Keratinocyte (primary cell): ENCODE results near the gene NANOS2. TPM values are rescaled to one million over a fixed set of nuclear protein-coding genes. Genes with fewer than 3 reads are reported as not detected.

Experiments used
- DNase-seq: peaks from one replicate; pipeline ENCODE4 v3.0.0-alpha.2; 2011; ENCODE audit warnings: low read depth, missing footprints, low spot score
- FAIRE-seq: peaks from 2 replicates; lab custom pipeline; 2011; peaks lifted over from hg19 to GRCh38; lab: Jason Lieb, UNC
- H2AFZ ChIP-seq: 2 replicates; pipeline ENCODE4 v1.6.0; 2012; ENCODE audit warnings: low read length, control low read depth, inconsistent platforms; ENCODE audit not compliant: control insufficient read depth
- H3K27ac ChIP-seq: 2 replicates; pipeline ENCODE4 v1.5.1; 2011; ENCODE audit warnings: low read length; ENCODE audit not compliant: control insufficient read depth, insufficient read depth
- H3K27me3 ChIP-seq: 3 replicates; pipeline ENCODE4 v1.6.0; 2011; ENCODE audit warnings: low read length; ENCODE audit not compliant: control insufficient read depth, insufficient read depth; ENCODE audit errors: extremely low read depth
- H3K36me3 ChIP-seq, 2 experiments: 2 replicates in 1 of 2; 3 replicates in 1 of 2; pipeline ENCODE4 v1.5.1; 2011; ENCODE audit warnings: low read length in 2 of 2, mild to moderate bottlenecking in 1 of 2; ENCODE audit not compliant: control insufficient read depth in 2 of 2, insufficient read depth in 2 of 2; ENCODE audit errors: extremely low read depth in 1 of 2
- H3K4me1 ChIP-seq: 3 replicates; pipeline ENCODE4 v1.5.1; 2011; ENCODE audit warnings: low read length; ENCODE audit not compliant: control insufficient read depth, insufficient read depth; ENCODE audit errors: extremely low read depth
- H3K4me2 ChIP-seq: 3 replicates; pipeline ENCODE4 v1.6.0; 2011; ENCODE audit warnings: low read depth, low read length; ENCODE audit not compliant: control insufficient read depth, insufficient read depth; ENCODE audit errors: extremely low read depth
- H3K4me3 ChIP-seq, 3 experiments: fragments of 200-600 bp in 1 of 3; sonication (generic) in 1 of 3; 2 replicates in 2 of 3; 3 replicates in 1 of 3; pipeline ENCODE4 v1.5.1; 2011 to 2016; ENCODE audit warnings: low read length in 3 of 3, mild to moderate bottlenecking in 3 of 3, control low read depth in 2 of 3, inconsistent platforms in 1 of 3, low read depth in 1 of 3, mixed read lengths in 1 of 3, mixed run types in 1 of 3, moderate library complexity in 1 of 3; ENCODE audit not compliant: control insufficient read depth in 2 of 3, insufficient read depth in 2 of 3; ENCODE audit errors: extremely low read depth in 1 of 3
- H3K79me2 ChIP-seq: 2 replicates; pipeline ENCODE4 v1.6.0; 2012; ENCODE audit warnings: low read length; ENCODE audit not compliant: control insufficient read depth, insufficient read depth
- H3K9ac ChIP-seq: 3 replicates; pipeline ENCODE4 v1.6.0; 2011; ENCODE audit warnings: low read length; ENCODE audit not compliant: control insufficient read depth, insufficient read depth; ENCODE audit errors: extremely low read depth
- H3K9me1 ChIP-seq: 3 replicates; pipeline ENCODE4 v1.6.0; 2011; ENCODE audit warnings: low read length; ENCODE audit not compliant: control insufficient read depth, insufficient read depth; ENCODE audit errors: extremely low read depth
- H3K9me3 ChIP-seq: 2 replicates; pipeline ENCODE4 v1.5.1; 2012; ENCODE audit warnings: low read depth, low read length; ENCODE audit not compliant: control insufficient read depth
- H4K20me1 ChIP-seq: 3 replicates; pipeline ENCODE4 v1.6.0; 2011; ENCODE audit warnings: low read length; ENCODE audit not compliant: control insufficient read depth, insufficient read depth; ENCODE audit errors: extremely low read depth
- EZH2 ChIP-seq: IDR thresholded peaks from one replicate; pipeline ENCODE4 v1.6.1; 2012; ENCODE audit warnings: inconsistent platforms, mild to moderate bottlenecking, low read length, moderate library complexity
- dilution Hi-C: fragments of 300-500 bp; cut with MboI; formaldehyde crosslinking; loops from one replicate; pipeline ENCODE4 v1.7.0; 2020; ENCODE audit warnings: low sequenced_read_pairs; ENCODE audit not compliant: extremely low pct_ligation_motif_present
- polyA plus RNA-seq, 5 experiments: library from polyadenylated mRNA; depleted of rRNA in 3 of 5; stranded (reverse) in 3 of 5; stranded (forward) in 1 of 5; unstranded in 1 of 5; fragments of >200 nt; gene quantifications; 1 replicate in 1 of 5; 2 replicates in 3 of 5; 3 replicates in 1 of 5; pipeline versions ENCODE4 v1.2.1 to v1.2.3, GENCODE V29; 2011 to 2012; ENCODE audit warnings: missing spikeins in 2 of 5, low read depth in 1 of 5, low replicate concordance in 1 of 5
- TF ChIP-seq, protein P1 (sequence below), 3 experiments: IDR thresholded peaks in 1 of 3; conservative IDR thresholded peaks in 1 of 3; optimal IDR thresholded peaks in 1 of 3; 2 replicates in 2 of 3; 3 replicates in 1 of 3; pipeline versions ENCODE3 to v1.5.1; 2011; ENCODE audit warnings: low read length in 3 of 3, mild to moderate bottlenecking in 3 of 3, moderate library complexity in 2 of 3, control low read depth in 1 of 3, inconsistent platforms in 1 of 3; ENCODE audit not compliant: insufficient read depth in 2 of 3; ENCODE audit errors: extremely low read depth in 1 of 3

The NANOS2 gene
- polyA plus RNA-seq, 1 donor (not counting 4 experiments of a cell fraction or from before 2014, with no cell fraction given), result not detected

DNA sequence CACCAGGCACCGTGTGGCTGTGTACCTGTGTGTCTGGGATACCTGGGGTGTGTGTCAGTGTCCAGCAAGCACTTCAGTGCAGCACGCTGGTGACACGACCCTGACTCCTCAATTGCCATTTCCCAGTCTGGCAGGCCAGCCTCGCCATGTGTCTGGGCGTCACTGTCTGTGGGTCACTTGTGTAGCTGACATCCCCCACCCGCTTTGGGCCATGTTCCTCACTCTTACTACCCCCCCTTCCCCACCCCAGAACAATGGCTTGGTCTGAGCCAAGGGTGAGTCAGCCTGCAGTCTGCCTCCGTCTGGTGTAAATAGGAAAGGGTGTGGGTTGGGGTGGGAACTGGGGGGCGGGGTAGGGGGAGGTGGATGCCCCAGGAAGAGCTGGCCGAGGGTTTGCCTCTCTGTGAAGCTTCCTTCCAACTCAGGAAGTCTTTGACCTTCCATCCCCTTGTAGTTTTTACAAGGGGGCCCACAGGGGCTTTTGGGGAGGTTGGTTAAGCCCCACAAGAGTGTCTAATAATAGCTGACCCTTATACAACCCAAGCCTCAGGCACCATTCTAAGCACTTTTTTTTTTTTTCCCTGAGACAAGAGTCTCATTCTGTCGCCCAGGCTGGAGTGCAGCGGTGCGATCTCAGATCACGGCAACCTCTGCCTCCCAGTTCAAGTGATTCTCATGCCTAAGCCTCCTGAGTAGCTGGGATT lies 41.5 kb upstream of the NANOS2 start:
- Histone ChIP-seq H3K79me2 (no peaks in the 10 kb centered on the region), H3K4me1 (peaks cover 28% of the 10 kb centered on the region), H3K9ac (no peak overlapping the region), H3K27me3 (peaks cover 28% of the 10 kb centered on the region), H3K27ac (no peak overlapping the region), H4K20me1 (no peaks in the 10 kb centered on the region), H3K9me3 (no peaks in the 10 kb centered on the region), H3K4me3 (no peak overlapping the region), H3K4me2 (peak overlapping the region; percentile 3), H3K9me1 (no peaks in the 10 kb centered on the region), H2AFZ (no peak overlapping the region), H3K36me3 (no peaks in the 10 kb centered on the region)
- no peak for DNase-seq
- dilution Hi-C loops, result no loop called here
- TF ChIP-seq, protein P1, sequence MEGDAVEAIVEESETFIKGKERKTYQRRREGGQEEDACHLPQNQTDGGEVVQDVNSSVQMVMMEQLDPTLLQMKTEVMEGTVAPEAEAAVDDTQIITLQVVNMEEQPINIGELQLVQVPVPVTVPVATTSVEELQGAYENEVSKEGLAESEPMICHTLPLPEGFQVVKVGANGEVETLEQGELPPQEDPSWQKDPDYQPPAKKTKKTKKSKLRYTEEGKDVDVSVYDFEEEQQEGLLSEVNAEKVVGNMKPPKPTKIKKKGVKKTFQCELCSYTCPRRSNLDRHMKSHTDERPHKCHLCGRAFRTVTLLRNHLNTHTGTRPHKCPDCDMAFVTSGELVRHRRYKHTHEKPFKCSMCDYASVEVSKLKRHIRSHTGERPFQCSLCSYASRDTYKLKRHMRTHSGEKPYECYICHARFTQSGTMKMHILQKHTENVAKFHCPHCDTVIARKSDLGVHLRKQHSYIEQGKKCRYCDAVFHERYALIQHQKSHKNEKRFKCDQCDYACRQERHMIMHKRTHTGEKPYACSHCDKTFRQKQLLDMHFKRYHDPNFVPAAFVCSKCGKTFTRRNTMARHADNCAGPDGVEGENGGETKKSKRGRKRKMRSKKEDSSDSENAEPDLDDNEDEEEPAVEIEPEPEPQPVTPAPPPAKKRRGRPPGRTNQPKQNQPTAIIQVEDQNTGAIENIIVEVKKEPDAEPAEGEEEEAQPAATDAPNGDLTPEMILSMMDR (optimal IDR thresholded peaks at IDR 0.05 in 1 of 3, IDR thresholded peaks at IDR 0.05 in 1 of 3, conservative IDR thresholded peaks at IDR 0.05 in 1 of 3; ENCODE audit: extremely low read depth in 1 of 3, insufficient read depth in 2 of 3, low read length in 3 of 3), result peak in 1 of 3 experiments; percentile 5
- TF ChIP-seq EZH2, result no peak
- FAIRE-seq, result no peak

DNA sequence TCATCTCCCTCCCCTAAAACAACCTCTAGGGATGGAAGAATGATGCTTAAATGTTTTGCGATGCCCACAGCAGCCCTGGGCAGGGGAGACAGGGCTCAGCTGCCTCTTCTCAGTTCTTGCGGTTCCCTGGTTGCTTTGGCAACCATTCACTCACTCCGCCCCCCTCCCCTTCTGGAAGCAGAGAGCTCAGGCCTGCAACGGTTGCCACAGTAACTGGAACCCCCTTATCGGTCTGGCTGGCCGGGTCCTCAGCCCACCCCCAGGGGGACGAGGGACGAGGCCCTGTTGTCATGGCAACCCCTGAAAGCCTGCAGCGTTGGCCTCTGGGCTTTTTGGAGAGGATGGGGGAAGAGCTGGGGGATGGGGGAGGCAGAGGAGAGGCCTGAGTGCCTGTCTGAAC lies 39.6 kb upstream of the NANOS2 start:
- Histone ChIP-seq H3K4me2 (no peak overlapping the region), H3K27me3 (peaks cover 9% of the 10 kb centered on the region), H3K9me3 (no peaks in the 10 kb centered on the region), H3K27ac (no peak overlapping the region), H2AFZ (no peak overlapping the region), H3K79me2 (no peaks in the 10 kb centered on the region), H4K20me1 (no peaks in the 10 kb centered on the region), H3K4me1 (peaks cover 28% of the 10 kb centered on the region), H3K9me1 (no peaks in the 10 kb centered on the region), H3K4me3 (no peak overlapping the region), H3K9ac (no peak overlapping the region), H3K36me3 (no peaks in the 10 kb centered on the region)
- DNase-seq (no peak), FAIRE-seq (no peak)
- dilution Hi-C loops, result no loop called here
- TF ChIP-seq, protein P1 (optimal IDR thresholded peaks at IDR 0.05 in 1 of 3, IDR thresholded peaks at IDR 0.05 in 1 of 3, conservative IDR thresholded peaks at IDR 0.05 in 1 of 3; ENCODE audit: extremely low read depth in 1 of 3, insufficient read depth in 2 of 3, low read length in 3 of 3), result no peak
